NOMO-1 treated with DMSO at 0.1 percent for 48 hours (cell line): ENCODE data around the gene B4GALT5.
"Not testable (repeated sequence)": the region's sequence is repeated elsewhere in the genome, so short reads cannot be mapped to it uniquely, and the experiment has no call there.

Source experiments
- DNase-seq: peaks from one replicate; lab custom pipeline; 2025; ENCODE audit not compliant: unreplicated experiment; lab: John Stamatoyannopoulos, UW

B4GALT5 gene

GRCh38 chr20:49631061-49631716 is 82.5 kb downstream of the B4GALT5 start:
- DNase-seq, result no peak

- no peak for DNase-seq
Measured at GRCh38 chr20:49630396-49630951, 83.2 kb downstream of the B4GALT5 start.

GRCh38 chr20:49629606-49630005 is 84.1 kb downstream of the B4GALT5 start:
- no peak for DNase-seq

- not testable (repeated sequence) for DNase-seq
Measured at GRCh38 chr20:49628280-49628679, 85.4 kb downstream of the B4GALT5 start.

- DNase-seq, result no peak
Measured at GRCh38 chr20:49627329-49627761, 86.3 kb downstream of the B4GALT5 start.

- DNase-seq, result not testable (repeated sequence)
Measured at GRCh38 chr20:49624988-49625387, 88.7 kb downstream of the B4GALT5 start.

GRCh38 chr20:49624317-49624716 is 89.4 kb downstream of the B4GALT5 start:
- DNase-seq, result no peak

- no peak for DNase-seq
Measured at GRCh38 chr20:49622243-49622642, 91.4 kb downstream of the B4GALT5 start.

- DNase-seq, result peak; percentile 76
Measured at GRCh38 chr20:49620364-49621240, 93.1 kb downstream of the B4GALT5 start.

GRCh38 chr20:49619113-49620048 is 94.3 kb downstream of the B4GALT5 start:
- DNase-seq, result no peak

- DNase-seq, result no peak
Measured at GRCh38 chr20:49618289-49618688, 95.4 kb downstream of the B4GALT5 start.

GRCh38 chr20:49617394-49617793 is 96.3 kb downstream of the B4GALT5 start:
- not testable (repeated sequence) for DNase-seq

- no peak for DNase-seq
Measured at GRCh38 chr20:49616154-49617007, 97.3 kb downstream of the B4GALT5 start.

- no peak for DNase-seq
Measured at GRCh38 chr20:49615401-49616153, 98.1 kb downstream of the B4GALT5 start.

GRCh38 chr20:49615051-49615400 is 98.7 kb downstream of the B4GALT5 start:
- not testable (repeated sequence) for DNase-seq

GRCh38 chr20:49614338-49615050 is 99.2 kb downstream of the B4GALT5 start:
- DNase-seq, result no peak

- DNase-seq, result no peak
Measured at GRCh38 chr20:49612127-49612738, 101.4 kb downstream of the B4GALT5 start.

- not testable (repeated sequence) for DNase-seq
Measured at GRCh38 chr20:49611539-49612126, 102.0 kb downstream of the B4GALT5 start.
